Muscle of back (tissue), 11 donors: ENCODE measurements around the gene PDE8A. TPM values are rescaled to one million over a fixed set of nuclear protein-coding genes. Genes with fewer than 3 reads are reported as not detected.

ENCODE experiments used
- DNase-seq, 3 donors: peaks; one replicate each; pipeline versions ENCODE4 v3.0.0 to v3.0.0-alpha.2; 2013
- polyA plus RNA-seq, 10 donors: library from polyadenylated mRNA; unstranded; fragments of 120-200 nt; gene quantifications; one replicate each; pipeline ENCODE4 v1.2.1, GENCODE V29; 2013; ENCODE audit not compliant: insufficient read length in 10 of 10

PDE8A gene
- polyA plus RNA-seq, 10 donors, result 13.5 to 39.8 (median 21.5) TPM

- DNase-seq, result no peak
Observed at GRCh38 chr15:85073556-85074194, 92.0 kb downstream of the PDE8A start.

GRCh38 chr15:85086855-85087254 lies 105.2 kb downstream of the PDE8A start:
- no peak for DNase-seq

GRCh38 chr15:85088300-85088699 lies 106.6 kb downstream of the PDE8A start:
- DNase-seq, result no peak

- DNase-seq, result no peak
Observed at GRCh38 chr15:85089929-85090597, 108.4 kb downstream of the PDE8A start.

GRCh38 chr15:85091990-85092389 lies 110.3 kb downstream of the PDE8A start:
- no peak for DNase-seq

- peak in 1 of 3 donors; percentile 1 for DNase-seq
Observed at GRCh38 chr15:85094685-85095084, 113.0 kb downstream of the PDE8A start.

- DNase-seq, result no peak
Observed at GRCh38 chr15:85095566-85095965, 113.9 kb downstream of the PDE8A start.

GRCh38 chr15:85097250-85097649 lies 115.6 kb downstream of the PDE8A start:
- no peak for DNase-seq

- DNase-seq, result no peak
Observed at GRCh38 chr15:85097725-85098124, 116.1 kb downstream of the PDE8A start.

- no peak for DNase-seq
Observed at GRCh38 chr15:85099195-85099803, 117.6 kb downstream of the PDE8A start.

GRCh38 chr15:85100186-85100937 lies 118.7 kb downstream of the PDE8A start:
- DNase-seq, result no peak

- DNase-seq, result no peak
Observed at GRCh38 chr15:85104584-85104983, 122.9 kb downstream of the PDE8A start.

GRCh38 chr15:85108136-85108535 lies 126.5 kb downstream of the PDE8A start:
- no peak for DNase-seq

GRCh38 chr15:85109333-85109732 lies 127.7 kb downstream of the PDE8A start:
- DNase-seq, result no peak

GRCh38 chr15:85112997-85113396 lies 131.3 kb downstream of the PDE8A start:
- DNase-seq, result no peak

GRCh38 chr15:85114886-85115285 lies 133.2 kb downstream of the PDE8A start:
- DNase-seq, result no peak

GRCh38 chr15:85116066-85116465 lies 134.4 kb downstream of the PDE8A start:
- no peak for DNase-seq

- DNase-seq, result no peak
Observed at GRCh38 chr15:85116494-85116893, 134.8 kb downstream of the PDE8A start.

GRCh38 chr15:85116925-85117646 lies 135.4 kb downstream of the PDE8A start:
- no peak for DNase-seq

GRCh38 chr15:85118173-85118572 lies 136.5 kb downstream of the PDE8A start:
- DNase-seq, result no peak

GRCh38 chr15:85118581-85118980 lies 136.9 kb downstream of the PDE8A start:
- DNase-seq, result no peak
